Chondrocyte (in vitro differentiated cells): ENCODE measurements around the gene CCT5. TPM values are rescaled to one million over a fixed set of nuclear protein-coding genes. Genes with fewer than 3 reads are reported as not detected.
A peak's percentile ranks its signal among the peaks of the same experiment; 100 is the strongest.

ENCODE experiments used
- DNase-seq: peaks from one replicate; pipeline ENCODE4 v3.0.0; 2021; ENCODE audit warnings: mixed read lengths, low spot score
- H3K27ac Mint-ChIP-seq: one replicate; pipeline ENCODE4 v1.8.0; 2021; ENCODE audit warnings: mild to moderate bottlenecking, moderate library complexity, mixed read lengths; ENCODE audit not compliant: unreplicated experiment
- H3K27me3 Mint-ChIP-seq: 2 replicates; pipeline ENCODE4 v1.8.0; 2021; ENCODE audit warnings: low read depth, mixed read lengths
- H3K36me3 Mint-ChIP-seq: 2 replicates; pipeline ENCODE4 v1.8.0; 2021; ENCODE audit warnings: low read depth, mixed read lengths
- H3K4me1 Mint-ChIP-seq: 2 replicates; pipeline ENCODE4 v1.8.0; 2021; ENCODE audit warnings: low read depth, mild to moderate bottlenecking, mixed read lengths
- H3K4me3 Mint-ChIP-seq: one replicate; pipeline ENCODE4 v1.8.0; 2021; ENCODE audit warnings: mild to moderate bottlenecking, moderate library complexity, mixed read lengths; ENCODE audit not compliant: unreplicated experiment
- H3K9me3 Mint-ChIP-seq: 2 replicates; pipeline ENCODE4 v1.8.0; 2021; ENCODE audit warnings: low read depth, mixed read lengths
- total RNA-seq: library from RNA; stranded (reverse); gene quantifications from 3 replicates; pipeline ENCODE4 v1.2.1, GENCODE V29; 2021
- TF ChIP-seq, protein P1 (sequence below): fragments of 200-600 bp; sonication (generic); IDR thresholded peaks from 2 replicates; pipeline ENCODE4 v1.5.0; 2021; ENCODE audit warnings: antibody characterized with exemption, mild to moderate bottlenecking, moderate library complexity

The CCT5 gene
- total RNA-seq, 1 donor from 2014 or later = 161 TPM

DNA sequence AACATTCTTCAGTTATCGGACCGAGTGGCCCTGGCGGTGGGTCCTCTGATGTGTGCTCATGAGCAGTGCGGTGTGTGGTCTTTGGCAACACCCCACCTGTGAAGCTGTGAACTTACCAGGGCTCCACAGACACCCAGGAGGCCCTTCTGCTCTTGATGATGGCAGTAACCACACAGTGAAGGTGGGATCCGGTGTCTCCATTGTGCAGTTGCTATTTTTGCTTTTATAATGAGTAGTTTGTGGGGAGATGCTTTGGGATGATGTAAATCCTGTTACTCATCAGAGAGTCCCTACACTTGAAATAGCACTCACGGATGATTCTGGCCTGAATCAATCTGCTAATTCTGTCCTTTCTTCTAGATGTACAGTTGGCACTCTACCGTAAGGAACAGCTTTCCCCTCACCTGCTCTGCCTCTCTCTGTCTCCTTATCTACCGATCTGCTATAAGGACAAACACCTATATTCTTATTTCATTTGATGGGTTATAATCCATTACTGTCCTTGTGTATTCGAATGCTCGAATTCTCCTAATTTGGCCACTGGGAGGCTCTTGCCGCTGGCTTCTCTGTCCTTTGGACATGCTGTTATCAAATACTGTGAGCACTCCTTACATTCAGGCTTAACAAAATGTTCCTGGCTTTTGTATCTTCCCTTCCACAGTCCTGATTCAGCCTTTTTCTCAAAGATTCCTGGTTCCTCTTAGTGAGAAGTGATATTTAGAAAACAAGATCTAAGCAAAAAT, 20.6 kb upstream of the CCT5 start:
- peaks cover 5% of the 10 kb centered on the region for H3K9me3 Mint-ChIP-seq
- TF ChIP-seq, protein P1, sequence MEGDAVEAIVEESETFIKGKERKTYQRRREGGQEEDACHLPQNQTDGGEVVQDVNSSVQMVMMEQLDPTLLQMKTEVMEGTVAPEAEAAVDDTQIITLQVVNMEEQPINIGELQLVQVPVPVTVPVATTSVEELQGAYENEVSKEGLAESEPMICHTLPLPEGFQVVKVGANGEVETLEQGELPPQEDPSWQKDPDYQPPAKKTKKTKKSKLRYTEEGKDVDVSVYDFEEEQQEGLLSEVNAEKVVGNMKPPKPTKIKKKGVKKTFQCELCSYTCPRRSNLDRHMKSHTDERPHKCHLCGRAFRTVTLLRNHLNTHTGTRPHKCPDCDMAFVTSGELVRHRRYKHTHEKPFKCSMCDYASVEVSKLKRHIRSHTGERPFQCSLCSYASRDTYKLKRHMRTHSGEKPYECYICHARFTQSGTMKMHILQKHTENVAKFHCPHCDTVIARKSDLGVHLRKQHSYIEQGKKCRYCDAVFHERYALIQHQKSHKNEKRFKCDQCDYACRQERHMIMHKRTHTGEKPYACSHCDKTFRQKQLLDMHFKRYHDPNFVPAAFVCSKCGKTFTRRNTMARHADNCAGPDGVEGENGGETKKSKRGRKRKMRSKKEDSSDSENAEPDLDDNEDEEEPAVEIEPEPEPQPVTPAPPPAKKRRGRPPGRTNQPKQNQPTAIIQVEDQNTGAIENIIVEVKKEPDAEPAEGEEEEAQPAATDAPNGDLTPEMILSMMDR = peak; percentile 51
- H3K27me3 Mint-ChIP-seq = no peaks in the 10 kb centered on the region
- peaks cover 14% of the 10 kb centered on the region for H3K36me3 Mint-ChIP-seq
- peak overlapping the region; percentile 71 for H3K27ac Mint-ChIP-seq
- peaks cover 25% of the 10 kb centered on the region for H3K4me1 Mint-ChIP-seq
- H3K4me3 Mint-ChIP-seq = no peak overlapping the region
- no peak for DNase-seq

DNA sequence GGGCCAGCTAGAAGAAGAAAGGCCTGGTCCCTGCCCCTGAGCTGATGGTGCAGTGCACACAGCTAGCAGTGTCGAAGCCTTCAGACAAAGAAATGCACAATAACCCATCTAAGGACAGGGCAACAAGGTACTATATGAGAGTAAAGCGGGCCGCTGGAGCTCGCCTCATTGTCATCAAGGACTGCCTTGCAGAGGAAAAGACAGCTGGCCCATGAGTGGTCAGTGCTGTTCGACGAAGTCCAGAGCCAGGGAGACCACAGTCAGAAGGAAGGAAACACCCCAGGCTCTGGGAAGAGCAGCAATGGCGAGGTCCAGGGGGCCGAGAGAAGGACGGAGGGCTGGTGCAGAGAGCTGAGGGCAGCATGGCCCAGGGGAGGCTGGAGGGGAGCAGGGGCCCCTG, 17.7 kb upstream of the CCT5 start:
- TF ChIP-seq, protein P1 = no peak
- H3K9me3 Mint-ChIP-seq = no peaks in the 10 kb centered on the region
- H3K36me3 Mint-ChIP-seq = peaks cover 9% of the 10 kb centered on the region
- DNase-seq = no peak
- peaks cover 27% of the 10 kb centered on the region for H3K4me1 Mint-ChIP-seq
- H3K4me3 Mint-ChIP-seq = no peak overlapping the region
- H3K27ac Mint-ChIP-seq = peak overlapping the region; percentile 63
- H3K27me3 Mint-ChIP-seq = no peaks in the 10 kb centered on the region

DNA sequence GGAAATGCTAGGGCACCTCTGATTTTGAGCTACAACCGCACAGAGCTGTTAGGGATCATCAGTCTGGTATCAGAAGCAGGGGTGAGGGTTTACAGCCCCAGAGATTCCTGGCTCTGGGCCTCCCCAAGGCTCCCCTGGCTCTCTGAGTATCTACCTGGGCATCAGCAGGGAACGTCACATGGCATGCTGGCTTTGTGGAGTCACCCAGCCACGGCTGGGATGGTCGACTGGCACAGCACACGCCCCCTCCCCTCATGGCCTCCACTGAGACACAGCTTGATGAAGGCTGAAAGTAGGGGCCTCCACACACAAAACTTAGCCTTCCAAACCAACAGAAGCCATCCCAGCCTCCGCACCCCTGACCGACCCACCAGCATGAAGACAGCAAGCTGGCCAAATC, 17.1 kb upstream of the CCT5 start:
- peak overlapping the region; percentile 88 for H3K27ac Mint-ChIP-seq
- H3K4me1 Mint-ChIP-seq = peaks cover 27% of the 10 kb centered on the region
- no peaks in the 10 kb centered on the region for H3K9me3 Mint-ChIP-seq
- TF ChIP-seq, protein P1 = no peak
- DNase-seq = no peak
- H3K27me3 Mint-ChIP-seq = no peaks in the 10 kb centered on the region
- H3K36me3 Mint-ChIP-seq = peaks cover 11% of the 10 kb centered on the region
- H3K4me3 Mint-ChIP-seq = no peak overlapping the region

DNA sequence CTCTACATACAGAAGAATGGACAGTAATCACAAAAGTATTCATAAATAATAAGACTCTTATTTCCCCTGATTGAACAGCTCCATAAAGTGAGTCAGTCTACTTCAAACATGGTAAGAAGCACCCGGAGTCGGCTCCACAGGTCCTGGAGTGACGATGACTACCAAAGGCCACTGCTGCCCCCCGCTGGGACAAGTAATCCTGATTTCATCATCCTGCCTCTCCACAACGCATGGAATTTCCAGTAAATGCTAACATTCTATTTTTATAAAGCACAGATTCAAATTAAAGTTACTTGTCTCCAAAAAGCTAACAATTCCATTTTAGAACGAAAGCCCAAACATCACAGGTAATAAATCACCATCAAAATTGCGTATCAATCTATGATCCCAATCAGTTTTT, 16.6 kb upstream of the CCT5 start:
- Mint-ChIP-seq H3K27ac (peak overlapping the region; percentile 88), H3K9me3 (no peaks in the 10 kb centered on the region), H3K27me3 (no peaks in the 10 kb centered on the region), H3K4me3 (peak overlapping the region; percentile 34), H3K4me1 (peaks cover 27% of the 10 kb centered on the region), H3K36me3 (peaks cover 11% of the 10 kb centered on the region)
- TF ChIP-seq, protein P1 = peak; percentile 79
- DNase-seq = no peak

DNA sequence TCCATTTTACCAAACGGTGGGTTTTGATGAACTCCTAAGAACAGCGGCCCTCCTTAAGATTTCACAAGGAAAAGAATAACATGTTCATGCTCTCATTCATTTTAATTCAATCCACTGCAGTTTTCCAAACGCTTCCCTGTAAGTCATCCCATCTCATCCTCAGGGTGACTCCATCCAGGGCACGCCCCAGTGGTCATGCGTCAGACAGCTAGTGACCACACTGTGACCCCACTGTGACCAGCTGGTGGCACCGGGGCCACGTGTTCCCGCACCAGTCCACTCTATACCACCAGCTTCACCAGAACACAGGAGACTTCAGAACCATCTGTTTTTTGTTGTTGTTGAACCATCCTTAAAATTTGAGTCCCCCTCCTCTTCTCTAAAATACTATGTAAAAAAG, 14.7 kb upstream of the CCT5 start:
- no peak overlapping the region for H3K27ac Mint-ChIP-seq
- H3K9me3 Mint-ChIP-seq = no peaks in the 10 kb centered on the region
- TF ChIP-seq, protein P1 = no peak
- no peaks in the 10 kb centered on the region for H3K27me3 Mint-ChIP-seq
- no peak for DNase-seq
- no peak overlapping the region for H3K4me3 Mint-ChIP-seq
- peaks cover 19% of the 10 kb centered on the region for H3K4me1 Mint-ChIP-seq
- peaks cover 11% of the 10 kb centered on the region for H3K36me3 Mint-ChIP-seq
